ENCODE data around the gene TMEM167A.
"Not testable (repeated sequence)": the region's sequence is repeated elsewhere in the genome, so short reads cannot be mapped to it uniquely, and the experiment has no call there.

TMEM167A gene

DNA sequence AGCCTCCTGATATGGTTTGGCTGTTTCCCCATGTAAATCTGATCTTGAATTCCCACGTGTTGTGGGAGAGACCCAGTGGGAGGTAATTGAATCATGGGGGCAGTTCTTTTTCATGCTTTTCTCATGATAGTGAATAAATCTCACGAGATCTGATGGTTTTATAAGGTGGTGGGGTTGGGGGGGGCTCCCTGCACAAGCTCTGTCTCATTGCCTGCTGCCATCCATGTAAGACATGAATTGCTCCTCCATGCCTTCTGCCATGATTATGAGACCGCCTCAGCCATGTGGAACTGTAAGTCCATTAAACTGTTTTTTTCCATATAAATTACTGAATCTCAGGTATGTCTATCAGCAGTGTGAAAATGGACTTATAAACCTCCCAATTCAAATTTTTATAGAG, 13.0 kb upstream of the TMEM167A start:
- DNase-seq (ENCODE audit: low read depth), result no peak

DNA sequence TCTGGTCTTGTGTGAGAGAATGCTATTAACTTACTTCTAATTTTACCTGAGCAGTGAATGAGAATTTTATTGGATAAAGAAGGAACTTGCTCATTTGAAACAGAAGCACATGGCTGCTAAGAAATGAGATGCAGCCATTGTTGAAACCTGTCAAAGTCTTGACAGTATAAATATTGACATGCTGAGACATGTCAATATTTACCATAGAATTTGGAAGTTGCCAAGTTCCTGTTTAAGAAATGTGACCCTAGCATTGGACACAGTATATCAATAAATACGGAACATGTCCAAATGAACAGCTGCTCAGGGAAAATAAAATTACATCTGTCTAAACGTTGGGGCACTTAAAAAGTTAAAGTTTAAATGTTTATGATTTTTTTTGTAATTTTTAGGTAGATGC, 7.9 kb upstream of the TMEM167A start:
- no peak for DNase-seq (ENCODE audit: low read depth)

DNA sequence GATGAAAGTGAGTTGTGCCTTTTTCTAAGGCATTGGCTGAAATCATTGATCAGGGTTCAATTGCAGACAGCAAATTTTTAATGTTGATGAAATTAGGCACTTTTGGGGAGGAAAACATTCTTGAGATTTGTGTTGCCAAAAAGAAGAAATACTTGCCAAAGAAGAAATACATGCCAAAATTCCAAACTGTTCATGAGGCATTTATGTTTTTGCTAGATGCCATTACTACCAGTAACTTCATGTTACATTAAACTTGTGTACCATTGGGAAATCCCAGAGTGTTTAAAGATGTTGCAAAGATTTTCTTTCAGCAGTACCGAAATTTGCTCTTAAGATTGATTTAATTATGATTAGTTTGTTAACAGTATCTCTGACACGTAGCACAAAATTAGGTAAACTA, 7.1 kb upstream of the TMEM167A start:
- no peak for DNase-seq (ENCODE audit: low read depth)

DNA sequence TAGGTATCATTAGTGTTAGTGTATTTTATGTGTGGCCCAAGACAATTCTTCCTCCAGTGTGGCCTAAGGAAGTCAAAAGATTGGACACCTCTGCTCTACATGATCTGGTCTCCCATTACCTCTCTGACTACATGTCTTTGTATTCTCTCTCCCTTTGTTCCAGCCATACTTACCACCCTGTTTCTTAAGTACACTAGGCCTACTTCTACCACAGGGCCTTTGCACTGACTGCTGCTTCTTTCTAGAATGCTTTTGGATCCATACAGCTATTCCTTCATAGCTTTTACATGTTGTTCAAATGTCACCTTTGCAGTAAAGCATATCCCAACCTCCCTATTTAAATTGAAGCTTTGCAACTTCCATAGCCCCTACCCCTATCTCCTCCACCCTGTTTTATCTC, 5.6 kb upstream of the TMEM167A start:
- DNase-seq (ENCODE audit: low read depth), result no peak

DNA sequence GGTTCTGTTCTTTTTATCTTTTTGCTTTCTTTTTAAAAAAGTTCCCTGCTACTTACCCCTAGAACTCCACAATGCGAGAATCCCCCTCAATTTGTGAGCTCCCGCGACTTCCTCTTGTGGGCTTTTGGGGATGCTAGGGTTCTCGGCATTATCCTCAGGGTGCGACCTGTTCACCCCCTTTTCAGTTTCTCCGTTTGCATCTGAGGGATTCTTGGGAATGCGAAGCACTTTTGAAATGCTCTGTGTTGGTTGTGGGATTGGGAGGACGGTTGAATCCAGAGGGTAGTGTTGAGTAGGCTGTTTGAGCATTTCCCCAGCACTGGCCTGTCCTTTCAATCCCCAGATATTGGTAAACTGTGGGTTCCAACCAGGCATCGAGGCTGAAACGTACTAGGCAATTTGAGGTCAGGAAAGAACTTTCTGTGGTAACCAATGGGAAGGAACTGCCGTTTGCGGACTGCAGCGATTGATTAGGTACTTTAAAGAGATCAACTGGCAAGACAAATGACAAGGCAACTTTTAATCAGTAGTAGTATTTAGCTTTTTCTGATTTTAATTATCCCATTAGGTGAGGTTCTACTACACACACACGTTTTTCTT, 568 bp upstream of the TMEM167A start:
- no peak for DNase-seq (ENCODE audit: low read depth)

GRCh38 chr5:83072966-83073365, 4.2 kb downstream of the TMEM167A start:
- DNase-seq (ENCODE audit: low read depth), result no peak

DNA sequence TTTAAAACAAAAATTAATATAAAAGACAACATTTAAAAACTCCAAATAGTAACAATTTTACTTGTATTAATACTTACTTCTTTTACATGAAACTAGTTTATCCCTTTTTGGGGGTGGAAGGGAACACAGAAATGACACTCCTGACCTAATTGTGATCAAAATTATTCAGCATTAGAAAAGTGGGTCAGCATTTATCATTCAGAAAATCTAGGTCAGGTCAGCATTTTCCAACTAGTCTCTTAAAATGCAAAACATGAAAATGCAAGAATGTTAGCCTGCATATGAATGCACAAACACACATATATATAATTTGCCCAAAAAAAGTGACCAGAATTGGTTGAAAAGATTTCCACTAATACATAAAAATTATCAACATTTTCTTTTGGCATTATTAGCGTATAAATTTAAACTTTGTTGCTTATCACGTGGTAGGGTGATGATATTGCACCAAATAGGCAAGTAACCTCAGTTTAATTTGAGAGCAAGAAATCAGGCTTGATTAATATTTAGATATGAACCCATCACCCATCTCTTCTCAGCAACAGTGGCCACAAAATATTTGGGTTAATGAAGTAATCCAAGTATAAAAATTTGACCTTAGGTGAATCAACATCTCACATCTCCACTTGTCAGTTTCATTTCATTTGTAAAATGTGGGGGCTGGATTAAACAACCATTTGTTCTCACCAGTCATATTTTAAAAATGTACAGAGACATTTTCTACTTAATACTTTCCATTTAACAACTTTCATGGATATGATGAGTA, 5.7 kb downstream of the TMEM167A start:
- DNase-seq (ENCODE audit: low read depth), result no peak

GRCh38 chr5:83069096-83069799, 7.9 kb downstream of the TMEM167A start:
- DNase-seq (ENCODE audit: low read depth), result no peak

- not testable (repeated sequence) for DNase-seq (ENCODE audit: low read depth)
Measured at GRCh38 chr5:83067377-83067776, 9.8 kb downstream of the TMEM167A start.

DNA sequence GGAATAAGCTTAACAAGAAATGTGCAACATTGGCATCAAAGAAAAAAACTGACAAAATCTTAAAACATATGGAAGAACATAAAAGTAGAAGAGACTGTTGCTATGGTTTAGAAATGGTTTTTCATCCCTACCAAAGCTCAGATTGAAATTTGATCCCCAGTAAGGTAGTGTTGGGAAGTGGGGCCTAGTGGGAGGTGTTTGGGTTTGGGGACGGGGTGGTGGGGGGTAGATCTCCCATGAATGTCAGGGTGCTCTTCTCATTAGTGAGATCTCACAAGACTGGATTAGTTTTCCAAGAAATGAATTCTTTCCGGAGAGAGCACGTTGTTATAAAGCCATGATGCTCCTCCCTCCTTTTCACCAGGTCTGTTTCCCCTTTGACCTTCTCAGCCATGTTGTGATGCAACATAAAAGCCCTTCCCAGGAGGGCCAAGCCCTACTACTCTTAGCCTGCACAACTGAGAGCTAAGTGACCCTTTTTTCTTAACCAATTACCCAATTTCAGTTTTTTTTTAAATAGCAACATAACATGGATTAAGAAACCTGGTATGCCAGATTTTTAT, 10.6 kb downstream of the TMEM167A start:
- no peak for DNase-seq (ENCODE audit: low read depth)

DNA sequence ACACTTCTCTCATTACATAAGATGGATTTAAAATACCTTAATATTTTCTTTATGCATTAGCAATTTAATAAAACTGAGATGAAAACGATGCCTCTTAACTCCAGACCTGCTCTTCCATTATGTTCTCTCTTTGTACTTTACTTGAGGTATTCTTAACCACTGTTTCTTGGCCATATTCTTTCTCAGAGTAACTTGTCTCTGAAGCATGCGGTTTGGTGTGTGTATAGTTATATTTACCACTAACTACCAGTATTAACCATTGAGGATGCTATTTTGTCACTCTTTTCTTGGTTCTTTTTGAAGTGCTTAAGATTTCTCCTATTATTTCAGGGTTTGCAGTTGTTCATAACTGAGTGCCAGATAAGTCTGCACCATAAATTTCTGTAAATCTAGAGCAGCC, 17.9 kb downstream of the TMEM167A start:
- DNase-seq (ENCODE audit: low read depth), result no peak

GRCh38 chr5:83058726-83059125, 18.5 kb downstream of the TMEM167A start:
- no peak for DNase-seq (ENCODE audit: low read depth)

- no peak for DNase-seq (ENCODE audit: low read depth)
Measured at GRCh38 chr5:83055166-83055565, 22.0 kb downstream of the TMEM167A start.

DNA sequence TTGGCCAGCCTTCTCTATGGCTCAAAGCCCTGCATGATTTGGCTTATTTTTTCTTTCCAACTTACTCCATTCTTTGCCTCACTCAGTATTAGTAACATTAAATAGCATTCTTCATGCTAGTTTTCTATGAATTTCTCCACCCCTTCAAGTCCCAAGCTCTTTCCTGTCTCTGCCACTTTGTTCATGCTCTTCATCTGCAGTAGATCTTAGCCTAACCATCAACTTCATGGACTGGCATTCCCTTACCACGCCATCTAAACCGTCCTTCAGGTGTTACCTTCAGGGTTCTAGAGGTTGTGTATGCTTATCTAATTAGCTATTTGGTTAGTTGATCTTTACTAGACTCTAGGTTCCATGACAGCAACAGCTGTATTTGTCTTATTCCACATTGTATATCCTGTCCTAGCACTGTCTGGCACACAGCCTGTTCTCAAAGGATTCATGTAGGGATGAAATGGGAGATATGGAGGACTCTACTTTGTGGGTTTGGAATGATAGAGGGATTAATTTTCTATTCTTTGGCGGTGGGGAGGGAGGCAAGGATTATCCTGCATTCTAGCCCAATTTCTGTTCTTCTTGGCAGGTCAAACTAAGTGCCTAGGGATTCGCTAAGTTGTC, 26.4 kb downstream of the TMEM167A start:
- no peak for DNase-seq (ENCODE audit: low read depth)

GRCh38 chr5:83049370-83049885, 27.8 kb downstream of the TMEM167A start:
- DNase-seq (ENCODE audit: low read depth), result no peak

DNA sequence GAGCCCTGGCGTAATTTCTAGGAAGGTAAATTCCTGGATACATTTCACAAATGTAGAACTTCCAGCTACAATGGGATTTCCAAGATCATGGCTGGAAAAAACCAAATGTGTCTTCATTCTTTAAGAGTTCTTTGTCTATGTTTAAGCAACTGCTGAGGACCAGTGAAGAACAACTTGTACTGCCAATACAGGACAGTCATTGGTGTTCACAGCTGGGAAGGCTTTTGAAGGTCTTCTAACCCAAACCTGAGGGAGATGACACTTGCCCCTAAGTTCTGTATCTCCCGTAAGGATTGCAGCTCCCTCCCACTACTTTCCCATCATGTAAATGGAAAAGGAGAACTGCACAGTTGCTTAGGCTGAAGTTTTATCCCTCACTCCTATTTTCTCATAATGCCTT, 28.4 kb downstream of the TMEM167A start:
- no peak for DNase-seq (ENCODE audit: low read depth)

- no peak for DNase-seq (ENCODE audit: low read depth)
Measured at GRCh38 chr5:83048277-83048676, 28.9 kb downstream of the TMEM167A start.

DNA sequence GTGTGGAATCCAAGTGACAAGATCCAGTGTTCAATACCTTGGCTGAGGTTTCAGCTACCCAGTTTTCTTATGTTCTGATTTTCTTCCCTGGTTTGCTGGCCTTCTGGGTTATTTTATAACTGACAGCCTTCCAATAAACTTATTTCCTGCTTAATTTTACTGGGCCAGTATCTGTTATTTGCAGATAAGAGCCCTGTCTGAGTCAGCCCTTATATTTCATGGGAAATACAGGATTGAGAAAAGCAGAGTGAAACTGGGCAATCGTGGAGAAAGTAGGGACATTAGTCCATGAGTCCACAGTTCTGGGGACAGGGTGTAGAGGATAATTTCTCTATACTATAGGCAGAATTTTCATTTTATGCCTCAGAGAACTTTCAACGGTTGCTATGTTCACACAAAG, 32.3 kb downstream of the TMEM167A start:
- DNase-seq (ENCODE audit: low read depth), result no peak

- DNase-seq (ENCODE audit: low read depth), result no peak
Measured at GRCh38 chr5:83042507-83042906, 34.7 kb downstream of the TMEM167A start.

- DNase-seq (ENCODE audit: low read depth), result no peak
Measured at GRCh38 chr5:83038924-83039323, 38.3 kb downstream of the TMEM167A start.

GRCh38 chr5:83036991-83037575, 40.1 kb downstream of the TMEM167A start:
- DNase-seq (ENCODE audit: low read depth), result no peak
